Measurements from ENCODE around the gene FBXL7.

DNA sequence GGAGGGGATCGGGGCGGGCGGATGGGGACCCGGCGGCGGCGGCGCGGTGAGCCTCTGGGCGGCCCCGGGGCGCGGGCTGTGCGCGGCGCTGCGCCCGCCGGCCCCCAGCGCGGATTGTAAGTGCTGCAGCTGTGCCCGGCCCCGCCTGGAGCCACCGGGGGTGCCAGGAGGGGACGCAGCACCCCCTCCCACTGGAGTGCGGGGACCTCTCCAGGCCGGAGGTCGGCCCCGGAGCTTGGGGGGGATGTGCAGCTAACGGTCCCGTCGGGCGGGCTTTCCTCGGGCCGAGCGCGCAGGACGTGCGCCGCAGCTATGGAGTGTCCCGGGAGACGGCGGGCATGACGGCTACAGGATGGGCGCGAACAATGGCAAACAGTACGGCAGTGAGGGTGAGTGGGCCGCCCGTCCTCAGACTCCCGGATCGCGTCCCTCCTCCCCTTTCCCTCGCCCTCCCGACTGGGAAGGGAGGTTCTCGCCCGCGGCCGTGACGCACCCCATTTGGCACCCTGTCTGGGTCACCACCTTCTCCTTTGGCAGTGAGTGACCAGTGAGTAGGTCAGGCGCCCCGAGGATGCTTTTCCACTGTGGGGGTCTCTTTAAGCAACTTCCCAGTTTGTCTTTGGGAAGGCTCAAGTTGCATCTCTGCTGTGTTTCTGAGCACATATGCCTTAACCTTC lies 483 bp downstream of the FBXL7 start:
- TF ChIP-seq, protein P1, sequence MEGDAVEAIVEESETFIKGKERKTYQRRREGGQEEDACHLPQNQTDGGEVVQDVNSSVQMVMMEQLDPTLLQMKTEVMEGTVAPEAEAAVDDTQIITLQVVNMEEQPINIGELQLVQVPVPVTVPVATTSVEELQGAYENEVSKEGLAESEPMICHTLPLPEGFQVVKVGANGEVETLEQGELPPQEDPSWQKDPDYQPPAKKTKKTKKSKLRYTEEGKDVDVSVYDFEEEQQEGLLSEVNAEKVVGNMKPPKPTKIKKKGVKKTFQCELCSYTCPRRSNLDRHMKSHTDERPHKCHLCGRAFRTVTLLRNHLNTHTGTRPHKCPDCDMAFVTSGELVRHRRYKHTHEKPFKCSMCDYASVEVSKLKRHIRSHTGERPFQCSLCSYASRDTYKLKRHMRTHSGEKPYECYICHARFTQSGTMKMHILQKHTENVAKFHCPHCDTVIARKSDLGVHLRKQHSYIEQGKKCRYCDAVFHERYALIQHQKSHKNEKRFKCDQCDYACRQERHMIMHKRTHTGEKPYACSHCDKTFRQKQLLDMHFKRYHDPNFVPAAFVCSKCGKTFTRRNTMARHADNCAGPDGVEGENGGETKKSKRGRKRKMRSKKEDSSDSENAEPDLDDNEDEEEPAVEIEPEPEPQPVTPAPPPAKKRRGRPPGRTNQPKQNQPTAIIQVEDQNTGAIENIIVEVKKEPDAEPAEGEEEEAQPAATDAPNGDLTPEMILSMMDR (IDR thresholded peaks at IDR 0.05; ENCODE audit: low read depth, low read length, missing input control): no peak
- TF ChIP-seq TAF1 (conservative IDR thresholded peaks at IDR 0.05): no peak

All from liver (tissue), 3 donors.